GM21717 (cell line): ENCODE measurements around the gene TK1.

Experiments used
- ATAC-seq: cut with Tn5 transposase; IDR thresholded peaks from one replicate; pipeline ENCODE4 v1.9.1; 2021; ENCODE audit warnings: mild to moderate bottlenecking, moderate library complexity; ENCODE audit not compliant: unreplicated experiment

Gene TK1

GRCh38 chr17:78223061-78223460 is 36.2 kb upstream of the TK1 start:
- no peak for ATAC-seq

GRCh38 chr17:78219396-78220150 is 32.7 kb upstream of the TK1 start:
- ATAC-seq: no peak

GRCh38 chr17:78214706-78215061 is 27.8 kb upstream of the TK1 start:
- ATAC-seq: no peak

GRCh38 chr17:78214016-78214705 is 27.3 kb upstream of the TK1 start, which contains the start of gene BIRC5:
Gene BIRC5, plus strand, starts transcription at chr17:78214253. Its CDS starts 64 bp downstream, at chr17:78214317.
- ATAC-seq: no peak

GRCh38 chr17:78211032-78211431 is 24.2 kb upstream of the TK1 start:
- ATAC-seq: no peak

GRCh38 chr17:78210111-78210510 is 23.3 kb upstream of the TK1 start:
- no peak for ATAC-seq

GRCh38 chr17:78208486-78208885 is 21.6 kb upstream of the TK1 start:
- ATAC-seq: no peak

- ATAC-seq: no peak
Observed at GRCh38 chr17:78206298-78206697, 19.4 kb upstream of the TK1 start.

- no peak for ATAC-seq
Observed at GRCh38 chr17:78205124-78205775, 18.4 kb upstream of the TK1 start.

GRCh38 chr17:78204387-78205123 is 17.7 kb upstream of the TK1 start:
- no peak for ATAC-seq

GRCh38 chr17:78202666-78203065 is 15.8 kb upstream of the TK1 start:
- ATAC-seq: no peak

GRCh38 chr17:78200451-78200850 is 13.6 kb upstream of the TK1 start:
- no peak for ATAC-seq

- ATAC-seq: no peak
Observed at GRCh38 chr17:78197147-78197832, 10.4 kb upstream of the TK1 start.

- ATAC-seq: no peak
Observed at GRCh38 chr17:78196716-78197115, 9.9 kb upstream of the TK1 start.

- ATAC-seq: no peak
Observed at GRCh38 chr17:78185981-78186691, 716 bp downstream of the TK1 start.

- ATAC-seq: no peak
Observed at GRCh38 chr17:78184868-78185267, 2.0 kb downstream of the TK1 start.

GRCh38 chr17:78184351-78184750 is 2.5 kb downstream of the TK1 start:
- no peak for ATAC-seq

- ATAC-seq: no peak
Observed at GRCh38 chr17:78183916-78184315, 2.9 kb downstream of the TK1 start.

GRCh38 chr17:78182504-78182903 is 4.3 kb downstream of the TK1 start:
- no peak for ATAC-seq

- no peak for ATAC-seq
Observed at GRCh38 chr17:78180508-78180907, 6.3 kb downstream of the TK1 start.
